ENCODE results near the gene TET2. TPM values are rescaled to one million over a fixed set of nuclear protein-coding genes. Genes with fewer than 3 reads are reported as not detected.

Gene TET2
- total RNA-seq, 4 donors from 2014 or later: 30.3 to 57.6 (median 38.8) TPM

DNA sequence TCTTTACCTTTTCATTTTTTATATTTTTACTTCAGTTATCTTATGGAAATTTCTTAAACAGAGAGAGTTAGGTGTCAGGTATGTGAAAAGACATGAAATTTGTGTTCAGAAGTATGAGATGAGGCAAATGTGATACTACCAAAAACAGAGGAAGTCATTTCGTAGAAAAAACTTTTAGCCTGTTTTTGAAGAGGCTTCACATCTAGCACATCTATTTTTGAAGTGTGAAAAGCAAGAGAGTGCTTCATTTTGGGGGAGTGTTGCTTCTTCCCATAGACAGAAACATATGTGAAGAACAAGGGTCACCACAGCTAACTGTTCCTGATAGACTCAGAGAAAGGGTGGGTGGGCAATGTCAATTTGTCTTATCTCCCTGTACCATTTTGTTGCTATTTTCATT, 125.3 kb downstream of the TET2 start:
- TF ChIP-seq POLR2A (IDR thresholded peaks at IDR 0.05): no peak
- TF ChIP-seq, protein P1, sequence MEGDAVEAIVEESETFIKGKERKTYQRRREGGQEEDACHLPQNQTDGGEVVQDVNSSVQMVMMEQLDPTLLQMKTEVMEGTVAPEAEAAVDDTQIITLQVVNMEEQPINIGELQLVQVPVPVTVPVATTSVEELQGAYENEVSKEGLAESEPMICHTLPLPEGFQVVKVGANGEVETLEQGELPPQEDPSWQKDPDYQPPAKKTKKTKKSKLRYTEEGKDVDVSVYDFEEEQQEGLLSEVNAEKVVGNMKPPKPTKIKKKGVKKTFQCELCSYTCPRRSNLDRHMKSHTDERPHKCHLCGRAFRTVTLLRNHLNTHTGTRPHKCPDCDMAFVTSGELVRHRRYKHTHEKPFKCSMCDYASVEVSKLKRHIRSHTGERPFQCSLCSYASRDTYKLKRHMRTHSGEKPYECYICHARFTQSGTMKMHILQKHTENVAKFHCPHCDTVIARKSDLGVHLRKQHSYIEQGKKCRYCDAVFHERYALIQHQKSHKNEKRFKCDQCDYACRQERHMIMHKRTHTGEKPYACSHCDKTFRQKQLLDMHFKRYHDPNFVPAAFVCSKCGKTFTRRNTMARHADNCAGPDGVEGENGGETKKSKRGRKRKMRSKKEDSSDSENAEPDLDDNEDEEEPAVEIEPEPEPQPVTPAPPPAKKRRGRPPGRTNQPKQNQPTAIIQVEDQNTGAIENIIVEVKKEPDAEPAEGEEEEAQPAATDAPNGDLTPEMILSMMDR (IDR thresholded peaks at IDR 0.05): no peak

DNA sequence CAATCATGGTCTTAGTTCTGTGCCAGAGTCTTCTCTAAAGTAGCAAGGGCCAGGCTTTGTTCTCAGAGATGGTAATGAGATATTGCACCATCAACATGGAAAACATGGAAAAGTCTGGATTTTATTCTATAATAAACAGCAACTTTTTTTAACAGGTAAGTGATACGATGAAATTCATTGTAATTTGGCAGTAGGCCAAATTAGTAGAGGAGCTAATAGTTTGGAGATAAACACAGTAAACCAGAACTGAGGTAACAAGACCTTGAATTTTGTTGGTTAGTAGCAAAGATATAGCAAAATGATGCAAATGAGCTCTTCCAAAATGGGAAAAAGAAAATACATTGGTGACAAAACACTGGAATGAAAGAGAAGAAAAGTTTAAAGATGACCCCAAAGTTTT, 126.6 kb downstream of the TET2 start:
- H3K36me3 ChIP-seq: peaks cover 0 to 64% (median 0%) of the 10 kb centered on the region in 3 donors

More for the DNA sequence above, 125.3 kb downstream of the TET2 start:
- Histone ChIP-seq H3K27me3 (no peaks in the 10 kb centered on the region), H3K27ac (no peak overlapping the region), H3K9me3 (no peaks in the 10 kb centered on the region), H3K4me3 (no peak overlapping the region), H3K36me3 (peaks cover 0 to 64% (median 0%) of the 10 kb centered on the region in 3 donors), H3K4me1 (no peaks in the 10 kb centered on the region)
- no peak for DNase-seq

DNA sequence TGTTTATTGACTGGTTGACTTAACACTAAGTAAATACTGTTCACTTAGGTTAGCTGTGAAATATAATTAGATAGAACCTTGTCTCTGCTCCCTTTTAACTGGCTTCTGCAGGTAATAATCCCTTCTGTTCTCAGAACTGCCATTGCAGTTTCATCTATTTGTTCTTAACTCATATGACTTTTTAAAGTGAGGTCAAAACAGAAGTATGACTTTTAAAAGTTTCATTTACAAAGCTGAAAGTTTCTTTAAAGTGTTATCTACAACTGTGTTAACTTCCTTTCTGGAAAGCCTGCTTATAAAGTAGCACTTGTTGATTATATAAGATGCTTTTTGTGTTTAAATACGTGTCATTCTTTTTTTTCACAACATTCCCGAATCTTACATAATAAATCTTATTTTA, 127.4 kb downstream of the TET2 start:
- Histone ChIP-seq H3K36me3 (peaks cover 0 to 64% (median 0%) of the 10 kb centered on the region in 3 donors), H3K4me3 (no peak overlapping the region)

More for the DNA sequence above, 126.6 kb downstream of the TET2 start:
- no peak overlapping the region for H3K27ac ChIP-seq
- DNase-seq: no peak
- no peaks in the 10 kb centered on the region for H3K4me1 ChIP-seq
- TF ChIP-seq, protein P1 (IDR thresholded peaks at IDR 0.05): no peak
- no peak for TF ChIP-seq POLR2A (IDR thresholded peaks at IDR 0.05)
- H3K27me3 ChIP-seq: no peaks in the 10 kb centered on the region
- H3K4me3 ChIP-seq: no peak overlapping the region
- H3K9me3 ChIP-seq: no peaks in the 10 kb centered on the region

DNA sequence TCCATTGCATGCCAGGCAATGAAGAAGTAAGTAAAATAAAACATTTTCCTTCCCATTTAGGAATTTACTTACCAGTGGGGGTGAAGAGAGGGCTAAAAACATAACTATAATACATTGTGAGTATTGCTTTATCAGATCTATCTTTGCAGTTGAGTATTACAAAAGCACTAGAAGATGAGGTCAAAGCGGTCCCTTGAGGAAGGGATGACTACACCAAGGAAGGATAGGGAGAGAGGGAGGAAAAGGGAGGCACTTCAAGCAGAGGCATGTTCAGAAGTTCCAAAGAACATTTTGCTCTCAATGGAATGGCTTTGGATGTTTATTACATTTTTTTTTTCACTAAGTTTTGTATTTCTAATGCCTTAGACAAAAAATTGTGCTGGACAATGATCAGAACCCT, 127.8 kb downstream of the TET2 start:
- TF ChIP-seq, protein P1 (IDR thresholded peaks at IDR 0.05): no peak
- TF ChIP-seq POLR2A (IDR thresholded peaks at IDR 0.05): no peak
- H3K27me3 ChIP-seq: no peaks in the 10 kb centered on the region
- H3K4me1 ChIP-seq: no peaks in the 10 kb centered on the region
- H3K27ac ChIP-seq: no peak overlapping the region
- no peaks in the 10 kb centered on the region for H3K9me3 ChIP-seq
- H3K4me3 ChIP-seq: no peak overlapping the region
- no peak for DNase-seq
- H3K36me3 ChIP-seq: peaks cover 0 to 61% (median 0%) of the 10 kb centered on the region in 3 donors

More for the DNA sequence above, 127.4 kb downstream of the TET2 start:
- TF ChIP-seq POLR2A (IDR thresholded peaks at IDR 0.05): no peak
- TF ChIP-seq, protein P1 (IDR thresholded peaks at IDR 0.05): no peak
- H3K27ac ChIP-seq: no peak overlapping the region
- no peaks in the 10 kb centered on the region for H3K27me3 ChIP-seq
- H3K9me3 ChIP-seq: no peaks in the 10 kb centered on the region
- H3K4me1 ChIP-seq: no peaks in the 10 kb centered on the region
- no peak for DNase-seq

DNA sequence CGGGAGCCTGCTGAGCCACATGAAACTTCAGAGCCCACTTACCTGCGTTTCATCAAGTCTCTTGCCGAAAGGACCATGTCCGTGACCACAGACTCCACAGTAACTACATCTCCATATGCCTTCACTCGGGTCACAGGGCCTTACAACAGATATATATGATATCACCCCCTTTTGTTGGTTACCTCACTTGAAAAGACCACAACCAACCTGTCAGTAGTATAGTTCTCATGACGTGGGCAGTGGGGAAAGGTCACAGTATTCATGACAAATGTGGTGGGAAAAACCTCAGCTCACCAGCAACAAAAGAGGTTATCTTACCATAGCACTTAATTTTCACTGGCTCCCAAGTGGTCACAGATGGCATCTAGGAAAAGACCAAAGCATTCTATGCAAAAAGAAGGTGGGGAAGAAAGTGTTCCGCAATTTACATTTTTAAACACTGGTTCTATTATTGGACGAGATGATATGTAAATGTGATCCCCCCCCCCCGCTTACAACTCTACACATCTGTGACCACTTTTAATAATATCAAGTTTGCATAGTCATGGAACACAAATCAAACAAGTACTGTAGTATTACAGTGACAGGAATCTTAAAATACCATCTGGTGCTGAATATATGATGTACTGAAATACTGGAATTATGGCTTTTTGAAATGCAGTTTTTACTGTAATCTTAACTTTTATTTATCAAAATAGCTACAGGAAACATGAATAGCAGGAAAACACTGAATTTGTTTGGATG, 129.9 kb downstream of the TET2 start:
- Histone ChIP-seq H3K36me3 (peaks cover 0 to 41% (median 0%) of the 10 kb centered on the region in 3 donors), H3K27ac (no peak overlapping the region), H3K4me3 (no peak overlapping the region), H3K4me1 (no peaks in the 10 kb centered on the region), H3K9me3 (no peaks in the 10 kb centered on the region), H3K27me3 (no peaks in the 10 kb centered on the region)
- DNase-seq: no peak
- TF ChIP-seq, protein P1 (IDR thresholded peaks at IDR 0.05): no peak
- TF ChIP-seq POLR2A (IDR thresholded peaks at IDR 0.05): no peak
